DND-41 (cell line): ENCODE data around the gene MYOF.

Experiments used
- CTCF ChIP-seq: IDR thresholded peaks from 2 replicates; pipeline ENCODE4 v1.5.1; 2012; ENCODE audit warnings: borderline replicate concordance, low read length, moderate library complexity, mild to moderate bottlenecking; ENCODE audit not compliant: poor library complexity, severe bottlenecking; ENCODE audit errors: extremely low read depth
- EZH2 ChIP-seq: IDR thresholded peaks from 3 replicates; pipeline ENCODE4 v1.6.1; 2012; ENCODE audit warnings: borderline replicate concordance, low read depth, mild to moderate bottlenecking, moderate library complexity, low read length, inconsistent platforms; ENCODE audit not compliant: severe bottlenecking

GRCh38 chr10:93512565-93512964 lies 30.4 kb upstream of the MYOF start:
- TF ChIP-seq CTCF = no peak
- TF ChIP-seq EZH2 = no peak
